Activated B cell treated with CpG ODN at 0.5 μM for 24 hours (primary cell): ENCODE data around the gene PRKN. TPM values are rescaled to one million over a fixed set of nuclear protein-coding genes. Genes with fewer than 3 reads are reported as not detected.

Experiments used
- ATAC-seq: fragments of 200-7000 bp; cut with Tn5 transposase; one replicate; pipeline ENCODE4 v1.10.0; 2021; ENCODE audit warnings: low read depth, mild to moderate bottlenecking, moderate library complexity
- CTCF ChIA-PET: fragments of 350-600 bp; sonication (Branson Sonifier 250); formaldehyde crosslinking; loops from one replicate; lab custom pipeline; 2021; ENCODE audit warnings: antibody characterized with exemption; lab: Charles Lee
- POLR2A ChIA-PET: fragments of 350-600 bp; sonication (Branson Sonifier 250); formaldehyde crosslinking; loops from one replicate; lab custom pipeline; 2021; ENCODE audit warnings: antibody characterized with exemption; lab: Charles Lee
- DNase-seq: peaks from one replicate; pipeline ENCODE4 v3.0.0; 2022
- H3K27ac Mint-ChIP-seq: one replicate; pipeline ENCODE4 v1.8.0; 2020; ENCODE audit warnings: mixed read lengths
- H3K27me3 Mint-ChIP-seq: one replicate; pipeline ENCODE4 v1.8.0; 2021; ENCODE audit warnings: mixed read lengths
- H3K36me3 Mint-ChIP-seq: one replicate; pipeline ENCODE4 v1.8.0; 2021; ENCODE audit warnings: low read depth, mixed read lengths
- H3K4me1 Mint-ChIP-seq: one replicate; pipeline ENCODE4 v1.8.0; 2021; ENCODE audit warnings: mixed read lengths
- H3K4me3 Mint-ChIP-seq: one replicate; pipeline ENCODE4 v1.8.0; 2020; ENCODE audit warnings: mild to moderate bottlenecking, mixed read lengths
- H3K9me3 Mint-ChIP-seq: one replicate; pipeline ENCODE4 v1.8.0; 2020; ENCODE audit warnings: mixed read lengths
- CTCF ChIP-seq: fragments of 200-600 bp; IDR thresholded peaks from one replicate; pipeline ENCODE4 v1.8.0; 2022; ENCODE audit warnings: antibody characterized with exemption, mild to moderate bottlenecking
- intact Hi-C: fragments of 100-400 bp; cut with micrococcal nuclease; formaldehyde crosslinking; loops from one replicate; pipeline ENCODE4 v1.15.1; 2024
- total RNA-seq: library from RNA; stranded (reverse); gene quantifications from 2 replicates; pipeline ENCODE4 v1.2.3, GENCODE V29; 2022

The PRKN gene
- total RNA-seq, 1 donor from 2014 or later = 2.3 TPM

GRCh38 chr6:161568885-161569456, 1158.6 kb downstream of the PRKN start:
- no peaks in the 10 kb centered on the region for H3K36me3 Mint-ChIP-seq
- H3K27ac Mint-ChIP-seq = no peak overlapping the region
- ATAC-seq (no peak), DNase-seq (no peak)
- ChIA-PET CTCF (no interaction called here), POLR2A (no interaction called here)
- no peak overlapping the region for H3K4me3 Mint-ChIP-seq
- TF ChIP-seq CTCF = no peak
- H3K9me3 Mint-ChIP-seq = no peaks in the 10 kb centered on the region
- intact Hi-C loops = no loop called here
- no peaks in the 10 kb centered on the region for H3K27me3 Mint-ChIP-seq
- no peaks in the 10 kb centered on the region for H3K4me1 Mint-ChIP-seq

- H3K27me3 Mint-ChIP-seq = no peaks in the 10 kb centered on the region
- H3K9me3 Mint-ChIP-seq = no peaks in the 10 kb centered on the region
- no peak overlapping the region for H3K4me3 Mint-ChIP-seq
- no peaks in the 10 kb centered on the region for H3K36me3 Mint-ChIP-seq
- H3K4me1 Mint-ChIP-seq = no peaks in the 10 kb centered on the region
- no peak for DNase-seq
- CTCF ChIA-PET = no interaction called here
- no peak for ATAC-seq
- intact Hi-C loops = no loop called here
- H3K27ac Mint-ChIP-seq = no peak overlapping the region
- no peak for TF ChIP-seq CTCF
- POLR2A ChIA-PET = no interaction called here
These were observed 1162.6 kb downstream of the PRKN start for GRCh38 chr6:161564952-161565351.

GRCh38 chr6:161561908-161562307, 1165.7 kb downstream of the PRKN start:
- intact Hi-C loops = no loop called here
- Mint-ChIP-seq H3K4me3 (no peak overlapping the region), H3K36me3 (no peaks in the 10 kb centered on the region), H3K27me3 (no peaks in the 10 kb centered on the region), H3K4me1 (no peaks in the 10 kb centered on the region), H3K9me3 (no peaks in the 10 kb centered on the region), H3K27ac (no peak overlapping the region)
- DNase-seq (no peak), ATAC-seq (no peak)
- ChIA-PET POLR2A (no interaction called here), CTCF (no interaction called here)
- TF ChIP-seq CTCF = no peak

- Mint-ChIP-seq H3K27ac (no peak overlapping the region), H3K4me1 (no peaks in the 10 kb centered on the region), H3K27me3 (no peaks in the 10 kb centered on the region), H3K36me3 (no peaks in the 10 kb centered on the region), H3K4me3 (no peak overlapping the region), H3K9me3 (peaks cover 15% of the 10 kb centered on the region)
- ATAC-seq (no peak), DNase-seq (no peak)
- intact Hi-C loops = no loop called here
- ChIA-PET POLR2A (no interaction called here), CTCF (no interaction called here)
- no peak for TF ChIP-seq CTCF
These were observed 1170.0 kb downstream of the PRKN start for GRCh38 chr6:161557333-161558107.

GRCh38 chr6:161554883-161555282, 1172.7 kb downstream of the PRKN start:
- Mint-ChIP-seq H3K27ac (no peak overlapping the region), H3K4me3 (no peak overlapping the region), H3K4me1 (no peaks in the 10 kb centered on the region), H3K27me3 (no peaks in the 10 kb centered on the region), H3K36me3 (no peaks in the 10 kb centered on the region), H3K9me3 (peaks cover 15% of the 10 kb centered on the region)
- no peak for TF ChIP-seq CTCF
- ChIA-PET POLR2A (no interaction called here), CTCF (no interaction called here)
- ATAC-seq = no peak
- intact Hi-C loops = no loop called here
- DNase-seq = no peak
